GM12873 (cell line): ENCODE measurements around the gene IKZF2.

ENCODE experiments used
- TF ChIP-seq, protein P1 (sequence below): IDR thresholded peaks from 2 replicates; pipeline ENCODE4 v1.5.1; 2012; ENCODE audit warnings: low read depth, mild to moderate bottlenecking, moderate library complexity, low read length, control low read depth; ENCODE audit not compliant: insufficient read depth; ENCODE audit errors: missing control alignments

The IKZF2 gene

DNA sequence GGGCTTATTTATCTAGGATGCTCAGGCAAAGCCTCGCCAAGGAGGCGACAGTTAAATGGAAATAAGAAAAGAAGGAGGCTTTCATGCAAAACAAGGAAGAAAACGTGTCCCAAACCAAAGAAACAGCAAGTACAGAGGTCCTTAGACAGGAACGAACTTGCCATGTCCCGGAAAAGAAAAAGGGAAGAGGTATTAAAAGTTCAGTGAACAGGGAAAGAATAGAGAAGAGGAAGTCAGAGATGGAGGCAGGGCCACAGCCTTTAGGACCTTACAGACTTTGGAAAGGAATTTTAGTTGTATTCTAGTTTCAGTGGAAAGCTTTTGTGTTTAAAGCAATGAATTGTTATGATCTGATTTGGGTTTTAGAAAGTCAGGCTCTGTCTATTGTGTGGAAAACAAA lies 22.1 kb downstream of the IKZF2 start:
- TF ChIP-seq, protein P1, sequence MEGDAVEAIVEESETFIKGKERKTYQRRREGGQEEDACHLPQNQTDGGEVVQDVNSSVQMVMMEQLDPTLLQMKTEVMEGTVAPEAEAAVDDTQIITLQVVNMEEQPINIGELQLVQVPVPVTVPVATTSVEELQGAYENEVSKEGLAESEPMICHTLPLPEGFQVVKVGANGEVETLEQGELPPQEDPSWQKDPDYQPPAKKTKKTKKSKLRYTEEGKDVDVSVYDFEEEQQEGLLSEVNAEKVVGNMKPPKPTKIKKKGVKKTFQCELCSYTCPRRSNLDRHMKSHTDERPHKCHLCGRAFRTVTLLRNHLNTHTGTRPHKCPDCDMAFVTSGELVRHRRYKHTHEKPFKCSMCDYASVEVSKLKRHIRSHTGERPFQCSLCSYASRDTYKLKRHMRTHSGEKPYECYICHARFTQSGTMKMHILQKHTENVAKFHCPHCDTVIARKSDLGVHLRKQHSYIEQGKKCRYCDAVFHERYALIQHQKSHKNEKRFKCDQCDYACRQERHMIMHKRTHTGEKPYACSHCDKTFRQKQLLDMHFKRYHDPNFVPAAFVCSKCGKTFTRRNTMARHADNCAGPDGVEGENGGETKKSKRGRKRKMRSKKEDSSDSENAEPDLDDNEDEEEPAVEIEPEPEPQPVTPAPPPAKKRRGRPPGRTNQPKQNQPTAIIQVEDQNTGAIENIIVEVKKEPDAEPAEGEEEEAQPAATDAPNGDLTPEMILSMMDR, result no peak

DNA sequence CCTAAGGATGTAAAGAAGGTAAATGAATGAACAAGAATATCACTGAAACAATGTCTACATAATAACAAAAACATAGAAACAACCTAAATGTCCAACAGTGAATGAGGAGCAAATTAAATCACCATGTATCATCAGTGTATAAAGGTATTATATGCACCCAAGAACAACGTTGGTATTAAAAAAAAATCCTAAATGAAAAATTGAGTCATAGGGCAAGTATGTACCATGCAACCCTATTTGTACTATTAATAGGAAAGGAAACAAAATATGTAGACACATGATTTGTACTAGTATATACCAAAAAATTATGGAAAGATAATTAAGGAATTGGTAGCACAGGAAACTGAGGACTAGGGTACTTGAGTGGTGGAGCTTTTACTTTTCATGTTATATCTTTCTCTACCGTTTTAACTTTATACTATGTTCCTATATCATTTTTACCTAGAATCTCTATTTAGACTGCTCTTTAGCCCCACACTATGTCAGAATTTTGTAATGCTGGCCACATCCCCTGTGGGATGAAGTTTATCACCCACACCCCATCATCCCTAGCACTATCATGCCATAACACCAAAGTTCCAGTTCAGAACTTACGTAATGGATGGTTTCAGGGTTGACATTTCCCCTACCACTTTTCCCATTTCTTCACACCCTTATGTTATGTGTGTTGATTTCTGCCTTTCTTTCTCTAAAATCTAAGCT lies 25.6 kb downstream of the IKZF2 start:
- TF ChIP-seq, protein P1, result no peak

DNA sequence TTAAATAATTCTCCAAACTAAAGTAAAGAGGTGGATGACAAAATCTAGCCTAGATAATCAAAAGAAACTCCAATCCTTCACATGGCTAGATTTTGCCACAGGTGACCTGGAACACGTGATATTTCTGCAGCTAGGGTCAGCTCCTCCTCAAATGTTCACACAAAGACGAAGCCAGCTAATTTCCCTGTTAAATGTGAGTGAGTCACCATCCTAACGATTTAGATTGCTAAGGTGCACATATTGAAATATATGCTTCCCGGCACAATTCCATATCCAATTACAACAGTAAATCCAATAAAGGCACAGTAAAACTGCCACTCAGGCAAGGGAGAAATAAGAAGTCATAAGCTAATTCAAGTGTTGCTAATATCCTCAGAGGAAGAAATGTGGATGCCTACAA lies 28.7 kb downstream of the IKZF2 start:
- TF ChIP-seq, protein P1, result no peak

DNA sequence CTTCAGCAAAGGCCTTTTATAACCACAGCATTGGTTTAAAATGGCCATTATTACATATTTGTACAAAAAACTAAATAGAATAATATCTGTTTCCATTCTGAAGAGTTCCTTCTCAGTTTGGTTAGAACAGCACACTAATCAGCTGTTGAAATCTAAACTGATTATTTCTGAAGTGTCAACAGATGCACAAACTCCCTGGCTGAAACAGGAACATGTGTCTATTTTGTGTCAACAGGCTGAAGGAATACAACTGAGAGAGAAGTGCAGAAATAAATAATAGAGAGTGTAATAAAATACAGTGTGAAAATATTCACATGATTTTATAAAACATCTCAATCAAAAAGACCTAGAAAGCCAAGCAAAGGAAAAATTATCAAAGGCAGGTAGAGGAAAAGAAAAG lies 29.7 kb downstream of the IKZF2 start:
- TF ChIP-seq, protein P1, result no peak

DNA sequence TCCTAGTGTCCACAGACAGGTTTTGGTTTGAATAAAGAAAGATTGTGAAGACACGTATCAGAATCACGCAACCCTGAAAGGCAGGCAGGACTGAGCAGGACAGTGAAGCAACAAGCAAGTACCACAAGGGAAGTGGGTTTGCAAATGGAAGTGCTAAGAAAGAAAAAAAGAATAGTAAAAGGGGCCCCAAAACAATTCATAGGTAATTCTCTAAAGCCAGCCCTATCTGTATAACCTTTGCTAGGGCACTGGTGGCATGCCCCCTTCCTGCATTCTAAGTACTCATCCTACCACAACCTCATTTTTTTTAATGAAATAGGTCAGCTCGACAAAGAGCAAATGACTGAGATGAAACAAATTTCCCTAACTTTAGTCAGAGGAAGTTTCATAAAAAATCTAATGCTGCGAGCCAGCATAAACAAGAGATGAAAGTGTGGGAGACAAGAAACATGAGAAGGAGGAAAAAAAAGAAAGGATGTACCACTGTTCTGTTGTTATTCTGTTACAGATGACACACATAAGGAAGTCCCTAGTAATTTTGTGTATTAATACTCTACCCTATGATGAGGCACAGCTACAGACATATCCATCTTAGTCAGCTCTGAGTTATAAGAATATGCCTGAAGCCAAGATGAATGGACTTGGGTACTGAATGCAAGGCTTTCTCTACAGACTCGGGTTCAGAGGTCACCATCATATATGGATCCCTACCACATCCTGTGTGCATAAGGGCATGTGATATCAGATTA lies 32.2 kb downstream of the IKZF2 start:
- TF ChIP-seq, protein P1, result no peak

DNA sequence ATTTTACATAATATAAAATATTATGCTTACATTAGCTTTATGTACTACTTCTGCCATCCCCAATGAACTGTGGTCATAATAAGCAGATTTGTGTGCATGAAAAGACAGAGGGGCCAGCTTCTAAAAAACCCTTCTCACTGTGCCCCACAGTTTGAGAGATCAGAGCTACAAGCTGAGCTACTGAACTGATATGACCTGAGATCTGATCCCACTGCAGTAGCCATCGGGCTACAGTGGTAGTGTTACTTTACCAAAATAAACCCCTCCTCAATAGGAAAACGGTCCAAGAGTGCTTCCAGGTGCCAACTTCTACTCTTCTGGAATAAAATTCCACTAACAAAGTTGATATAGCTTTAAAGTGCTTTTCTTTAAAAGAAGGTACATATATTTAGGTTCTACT lies 43.1 kb downstream of the IKZF2 start:
- TF ChIP-seq, protein P1, result no peak

DNA sequence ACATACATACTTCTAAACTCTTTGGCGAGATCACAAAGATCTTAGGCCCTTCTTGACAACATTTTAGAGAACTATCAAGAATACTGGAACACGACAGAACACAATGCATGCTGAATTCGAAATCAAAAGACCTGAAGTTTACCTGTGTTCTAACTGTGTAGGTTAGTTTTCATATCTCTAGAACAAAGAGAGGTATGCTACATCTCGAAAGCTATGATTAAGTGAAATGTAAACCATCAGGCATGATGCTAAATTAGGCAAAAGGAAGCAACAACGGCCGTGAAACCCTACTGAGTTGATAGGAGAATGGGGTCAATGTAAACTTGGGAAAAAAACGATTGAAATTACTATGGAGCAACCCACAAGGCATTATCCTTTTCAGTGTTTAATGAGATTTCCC lies 43.7 kb downstream of the IKZF2 start:
- TF ChIP-seq, protein P1, result no peak
